Large intestine (tissue), 3 donors: ENCODE measurements around the gene SEPHS1. TPM values are rescaled to one million over a fixed set of nuclear protein-coding genes. Genes with fewer than 3 reads are reported as not detected.
A peak's percentile ranks its signal among the peaks of the same experiment; 100 is the strongest.

ENCODE experiments used
- DNase-seq, 2 donors: peaks; one replicate each; pipeline versions ENCODE4 v3.0.0 to v3.0.0-alpha.2; 2013
- H3K27ac ChIP-seq: one replicate; pipeline ENCODE4 v1.5.1; 2013; ENCODE audit warnings: low read length
- H3K27me3 ChIP-seq: 2 replicates; pipeline ENCODE4 v1.6.1; 2013; ENCODE audit warnings: low read length; ENCODE audit not compliant: control insufficient read depth, insufficient read depth
- H3K36me3 ChIP-seq: 2 replicates; pipeline ENCODE4 v1.6.1; 2013; ENCODE audit warnings: low read length; ENCODE audit not compliant: control insufficient read depth, insufficient read depth
- H3K4me1 ChIP-seq: one replicate; pipeline ENCODE4 v1.6.1; 2013; ENCODE audit warnings: low read length; ENCODE audit not compliant: control insufficient read depth, insufficient read depth
- H3K4me3 ChIP-seq: one replicate; pipeline ENCODE4 v1.5.1; 2013; ENCODE audit warnings: low read length
- H3K9me3 ChIP-seq: one replicate; pipeline ENCODE4 v1.6.1; 2013; ENCODE audit warnings: mild to moderate bottlenecking, low read depth, low read length, moderate library complexity; ENCODE audit not compliant: control insufficient read depth
- WGBS: methylation state at CpG from one replicate; pipeline ENCODE4 v1.1.5; 2013; ENCODE audit warnings: low lambda C conversion rate; ENCODE audit not compliant: insufficient coverage; 5-methylcytosine and 5-hydroxymethylcytosine counted together
- polyA plus RNA-seq: library from polyadenylated mRNA; unstranded; fragments of 120-200 nt; gene quantifications from one replicate; pipeline ENCODE4 v1.2.1, GENCODE V29; 2013

The SEPHS1 gene
- polyA plus RNA-seq, 1 donor, result 51.3 TPM

GRCh38 chr10:13365831-13366230, 17.7 kb upstream of the SEPHS1 start:
- Histone ChIP-seq H3K4me1 (peaks cover 13% of the 10 kb centered on the region), H3K27me3 (no peaks in the 10 kb centered on the region), H3K9me3 (no peaks in the 10 kb centered on the region), H3K36me3 (no peaks in the 10 kb centered on the region), H3K4me3 (no peak overlapping the region), H3K27ac (no peak overlapping the region)
- WGBS, result 100% methylated on average over 1 of the region's 6 CpGs
- no peak for DNase-seq

GRCh38 chr10:13365243-13365642, 17.1 kb upstream of the SEPHS1 start:
- H3K27me3 ChIP-seq, result no peaks in the 10 kb centered on the region
- DNase-seq, result peak; percentile 54 to 89
- H3K36me3 ChIP-seq, result no peaks in the 10 kb centered on the region
- WGBS, result no CpG with 5 or more reads among the region's 5 CpGs
- H3K4me1 ChIP-seq, result peaks cover 13% of the 10 kb centered on the region
- H3K27ac ChIP-seq, result no peak overlapping the region
- H3K4me3 ChIP-seq, result no peak overlapping the region
- no peaks in the 10 kb centered on the region for H3K9me3 ChIP-seq

GRCh38 chr10:13360587-13360986, 12.5 kb upstream of the SEPHS1 start:
- Histone ChIP-seq H3K4me3 (no peak overlapping the region), H3K9me3 (no peaks in the 10 kb centered on the region), H3K27ac (no peak overlapping the region), H3K4me1 (peaks cover 9% of the 10 kb centered on the region), H3K27me3 (no peaks in the 10 kb centered on the region), H3K36me3 (no peaks in the 10 kb centered on the region)
- DNase-seq, result no peak
- WGBS, result 100% methylated on average over 1 of the region's 7 CpGs

- H3K4me3 ChIP-seq, result no peak overlapping the region
- H3K9me3 ChIP-seq, result no peaks in the 10 kb centered on the region
- no peaks in the 10 kb centered on the region for H3K36me3 ChIP-seq
- peaks cover 22% of the 10 kb centered on the region for H3K27me3 ChIP-seq
- no peaks in the 10 kb centered on the region for H3K4me1 ChIP-seq
- H3K27ac ChIP-seq, result no peak overlapping the region
- DNase-seq, result no peak
- WGBS, result 33% methylated on average over 1 of the region's 4 CpGs
Measured at GRCh38 chr10:13356392-13356791, 8.3 kb upstream of the SEPHS1 start.

- no CpG with 5 or more reads among the region's 7 CpGs for WGBS
- no peak for DNase-seq
- no peak overlapping the region for H3K27ac ChIP-seq
- H3K4me3 ChIP-seq, result no peak overlapping the region
- no peaks in the 10 kb centered on the region for H3K9me3 ChIP-seq
- H3K36me3 ChIP-seq, result no peaks in the 10 kb centered on the region
- H3K4me1 ChIP-seq, result peaks cover 5% of the 10 kb centered on the region
- peaks cover 26% of the 10 kb centered on the region for H3K27me3 ChIP-seq
Measured at GRCh38 chr10:13354783-13355182, 6.7 kb upstream of the SEPHS1 start.

- WGBS, result no CpG with 5 or more reads among the region's 3 CpGs
- Histone ChIP-seq H3K36me3 (no peaks in the 10 kb centered on the region), H3K9me3 (no peaks in the 10 kb centered on the region)
Measured at GRCh38 chr10:13352519-13352918, 4.4 kb upstream of the SEPHS1 start.

GRCh38 chr10:13351340-13351915, 3.3 kb upstream of the SEPHS1 start:
- H3K4me1 ChIP-seq, result peaks cover 9% of the 10 kb centered on the region
- WGBS, result 60% methylated on average over 1 of the region's 11 CpGs
- H3K36me3 ChIP-seq, result no peaks in the 10 kb centered on the region
- no peaks in the 10 kb centered on the region for H3K9me3 ChIP-seq
- H3K27me3 ChIP-seq, result peaks cover 26% of the 10 kb centered on the region
- no peak overlapping the region for H3K27ac ChIP-seq
- no peak overlapping the region for H3K4me3 ChIP-seq
- no peak for DNase-seq

More at GRCh38 chr10:13352519-13352918, 4.4 kb upstream of the SEPHS1 start:
- Histone ChIP-seq H3K27ac (no peak overlapping the region), H3K27me3 (peaks cover 26% of the 10 kb centered on the region), H3K4me3 (no peak overlapping the region), H3K4me1 (peaks cover 9% of the 10 kb centered on the region)
- DNase-seq, result no peak

GRCh38 chr10:13349463-13350274, 1.6 kb upstream of the SEPHS1 start:
- peak overlapping the region; percentile 78 for H3K4me3 ChIP-seq
- peak overlapping the region; percentile 11 for H3K27ac ChIP-seq
- H3K36me3 ChIP-seq, result no peaks in the 10 kb centered on the region
- H3K4me1 ChIP-seq, result peaks cover 9% of the 10 kb centered on the region
- 17% methylated on average over 1 of the region's 25 CpGs for WGBS
- H3K9me3 ChIP-seq, result no peaks in the 10 kb centered on the region
- peak; percentile 81 to 90 for DNase-seq
- H3K27me3 ChIP-seq, result peaks cover 24% of the 10 kb centered on the region

- H3K4me3 ChIP-seq, result peak overlapping the region; percentile 77
- DNase-seq, result peak; percentile 70 to 90
- H3K4me1 ChIP-seq, result peaks cover 9% of the 10 kb centered on the region
- H3K27me3 ChIP-seq, result peaks cover 17% of the 10 kb centered on the region
- peaks cover 6% of the 10 kb centered on the region for H3K36me3 ChIP-seq
- WGBS, result no CpG with 5 or more reads among the region's 109 CpGs
- H3K27ac ChIP-seq, result peak overlapping the region; percentile 34
- H3K9me3 ChIP-seq, result no peaks in the 10 kb centered on the region
Measured at GRCh38 chr10:13347500-13348156, 465 bp downstream of the SEPHS1 start.

- H3K4me3 ChIP-seq, result peak overlapping the region; percentile 77
- H3K27me3 ChIP-seq, result peaks cover 11% of the 10 kb centered on the region
- DNase-seq, result peak in 1 of 2 donors; percentile 73
- no peaks in the 10 kb centered on the region for H3K9me3 ChIP-seq
- peaks cover 7% of the 10 kb centered on the region for H3K36me3 ChIP-seq
- WGBS, result no CpG with 5 or more reads among the region's 47 CpGs
- peak overlapping the region; percentile 79 for H3K27ac ChIP-seq
- H3K4me1 ChIP-seq, result peaks cover 9% of the 10 kb centered on the region
Measured at GRCh38 chr10:13347043-13347499, 1.0 kb downstream of the SEPHS1 start.
